Measurements from ENCODE around the gene ATP8A2.
A peak's percentile ranks its signal among the peaks of the same experiment; 100 is the strongest.

ATP8A2 gene

GRCh38 chr13:25899952-25900351 lies 528.2 kb downstream of the ATP8A2 start:
- Histone ChIP-seq H2AFZ (ENCODE audit: low read length) (no peak overlapping the region), H4K20me1 (ENCODE audit: insufficient read depth, low read length) (no peaks in the 10 kb centered on the region), H3K27ac (ENCODE audit: low read length) (no peak overlapping the region), H3K36me3 (replicated peaks; ENCODE audit: insufficient read depth, low read length) (no peaks in the 10 kb centered on the region), H3K9me3 (replicated peaks; ENCODE audit: insufficient read depth, low read length) (no peaks in the 10 kb centered on the region), H3K4me1 (ENCODE audit: low read length) (peaks cover 9% of the 10 kb centered on the region), H3K4me2 (ENCODE audit: low read depth, low read length) (no peak overlapping the region), H3K79me2 (ENCODE audit: low read length) (no peaks in the 10 kb centered on the region), H3K9me2 (replicated peaks; ENCODE audit: insufficient read depth, low read length) (no peaks in the 10 kb centered on the region), H3K27me3 (replicated peaks; ENCODE audit: insufficient read depth, low read length) (no peaks in the 10 kb centered on the region), H3K4me3 (ENCODE audit: low read length) (no peak overlapping the region), H3K9ac (ENCODE audit: low read length) (no peak overlapping the region), H3F3A (ENCODE audit: insufficient read depth, low read length) (0 out of 2 replicates have a peak, but pooled peaks cover 3% of the 10 kb centered on the region)
- TF ChIP-seq, protein P1, sequence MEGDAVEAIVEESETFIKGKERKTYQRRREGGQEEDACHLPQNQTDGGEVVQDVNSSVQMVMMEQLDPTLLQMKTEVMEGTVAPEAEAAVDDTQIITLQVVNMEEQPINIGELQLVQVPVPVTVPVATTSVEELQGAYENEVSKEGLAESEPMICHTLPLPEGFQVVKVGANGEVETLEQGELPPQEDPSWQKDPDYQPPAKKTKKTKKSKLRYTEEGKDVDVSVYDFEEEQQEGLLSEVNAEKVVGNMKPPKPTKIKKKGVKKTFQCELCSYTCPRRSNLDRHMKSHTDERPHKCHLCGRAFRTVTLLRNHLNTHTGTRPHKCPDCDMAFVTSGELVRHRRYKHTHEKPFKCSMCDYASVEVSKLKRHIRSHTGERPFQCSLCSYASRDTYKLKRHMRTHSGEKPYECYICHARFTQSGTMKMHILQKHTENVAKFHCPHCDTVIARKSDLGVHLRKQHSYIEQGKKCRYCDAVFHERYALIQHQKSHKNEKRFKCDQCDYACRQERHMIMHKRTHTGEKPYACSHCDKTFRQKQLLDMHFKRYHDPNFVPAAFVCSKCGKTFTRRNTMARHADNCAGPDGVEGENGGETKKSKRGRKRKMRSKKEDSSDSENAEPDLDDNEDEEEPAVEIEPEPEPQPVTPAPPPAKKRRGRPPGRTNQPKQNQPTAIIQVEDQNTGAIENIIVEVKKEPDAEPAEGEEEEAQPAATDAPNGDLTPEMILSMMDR (IDR thresholded peaks at IDR 0.05; ENCODE audit: low read length), result no peak
- no peak for TF ChIP-seq EZH2phosphoT487 (IDR thresholded peaks at IDR 0.05; ENCODE audit: low read length)
- no peak for TF ChIP-seq EZH2 (optimal IDR thresholded peaks at IDR 0.05; ENCODE audit: low read depth, low read length)
- no peak for DNase-seq

DNA sequence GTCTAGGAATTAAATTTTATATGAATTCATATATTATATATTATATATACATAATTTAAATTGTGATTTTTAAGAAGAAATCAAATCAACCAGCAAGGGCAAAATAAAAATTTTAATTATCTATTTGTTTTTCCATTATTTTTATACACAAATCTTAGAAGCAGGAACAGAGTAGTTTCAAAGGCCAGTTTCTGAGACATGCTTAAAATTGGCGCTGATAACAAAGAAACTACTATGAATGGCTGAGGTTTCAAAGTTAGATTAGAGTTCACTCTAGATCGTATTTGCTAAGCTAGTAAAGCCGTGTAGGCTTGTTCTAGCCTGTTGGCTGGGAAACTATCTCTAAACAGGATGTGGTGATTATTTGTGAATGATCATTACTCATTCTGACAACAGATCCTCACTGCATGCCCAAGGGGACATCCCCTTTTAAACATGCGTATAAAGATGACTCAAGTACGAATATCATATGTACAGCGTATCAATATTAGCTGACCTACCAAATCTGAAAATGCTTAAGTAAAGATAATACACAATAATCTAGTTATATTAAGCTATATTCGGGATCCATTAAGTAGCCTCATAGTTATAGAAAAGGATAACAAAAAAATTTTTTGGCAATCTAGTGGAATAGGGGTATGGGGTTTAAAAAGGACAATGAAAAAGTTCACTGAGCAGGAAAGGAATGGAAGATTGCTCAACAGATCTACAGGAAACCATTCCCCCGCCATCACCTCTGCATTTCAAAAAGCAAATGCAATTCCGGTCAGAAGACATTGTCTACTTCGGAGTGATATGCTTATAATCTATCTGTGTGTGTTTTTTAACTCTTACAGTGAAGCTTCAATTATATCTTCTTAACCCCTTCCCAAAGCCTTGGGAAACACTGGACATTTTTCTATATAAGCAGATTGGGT lies 529.9 kb downstream of the ATP8A2 start:
- Histone ChIP-seq H3K4me3 (ENCODE audit: low read length) (no peak overlapping the region), H3K27ac (ENCODE audit: low read length) (no peak overlapping the region), H3K36me3 (replicated peaks; ENCODE audit: insufficient read depth, low read length) (no peaks in the 10 kb centered on the region), H3K9me3 (replicated peaks; ENCODE audit: insufficient read depth, low read length) (no peaks in the 10 kb centered on the region), H3K9ac (ENCODE audit: low read length) (no peak overlapping the region), H3K27me3 (replicated peaks; ENCODE audit: insufficient read depth, low read length) (no peaks in the 10 kb centered on the region), H3K4me1 (ENCODE audit: low read length) (peaks cover 15% of the 10 kb centered on the region), H3K4me2 (ENCODE audit: low read depth, low read length) (no peak overlapping the region), H2AFZ (ENCODE audit: low read length) (no peak overlapping the region), H3K9me2 (replicated peaks; ENCODE audit: insufficient read depth, low read length) (no peaks in the 10 kb centered on the region), H3K79me2 (ENCODE audit: low read length) (no peaks in the 10 kb centered on the region), H4K20me1 (ENCODE audit: insufficient read depth, low read length) (no peaks in the 10 kb centered on the region), H3F3A (ENCODE audit: insufficient read depth, low read length) (0 out of 2 replicates have a peak, but pooled peaks cover 3% of the 10 kb centered on the region)
- DNase-seq, result no peak
- TF ChIP-seq EZH2phosphoT487 (IDR thresholded peaks at IDR 0.05; ENCODE audit: low read length), result no peak
- TF ChIP-seq, protein P1 (IDR thresholded peaks at IDR 0.05; ENCODE audit: low read length), result no peak
- TF ChIP-seq EZH2 (optimal IDR thresholded peaks at IDR 0.05; ENCODE audit: low read depth, low read length), result no peak

DNA sequence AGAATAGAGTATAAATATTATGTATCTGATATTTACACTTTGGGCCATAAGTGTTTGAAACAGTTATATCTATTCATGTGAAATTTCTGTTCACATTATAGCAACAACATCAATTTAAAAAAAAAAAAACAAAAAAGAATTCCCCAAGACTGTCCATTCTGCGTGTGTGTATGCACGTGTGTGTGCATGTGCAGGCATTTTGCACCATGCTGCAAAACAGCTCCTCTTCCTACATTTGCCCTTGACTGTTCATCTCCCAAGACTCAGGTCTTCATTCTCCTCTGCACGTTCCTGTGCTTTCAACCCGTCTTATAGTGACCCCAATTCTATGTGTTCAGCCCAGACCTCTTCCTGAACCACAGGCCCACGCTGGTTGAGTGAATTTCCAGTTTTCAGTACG lies 530.7 kb downstream of the ATP8A2 start:
- H2AFZ ChIP-seq (ENCODE audit: low read length), result peak overlapping the region; percentile 39
- peak overlapping the region; percentile 33; the same call in 1 of the 2 replicates for H3K4me3 ChIP-seq (ENCODE audit: low read length)
- H3K4me1 ChIP-seq (ENCODE audit: low read length), result peaks cover 15% of the 10 kb centered on the region
- no peaks in the 10 kb centered on the region for H3K9me3 ChIP-seq (replicated peaks; ENCODE audit: insufficient read depth, low read length)
- H3K36me3 ChIP-seq (replicated peaks; ENCODE audit: insufficient read depth, low read length), result no peaks in the 10 kb centered on the region
- no peak overlapping the region; the same call in 1 of the 2 replicates for H3K9ac ChIP-seq (ENCODE audit: low read length)
- TF ChIP-seq EZH2 (optimal IDR thresholded peaks at IDR 0.05; ENCODE audit: low read depth, low read length), result no peak
- TF ChIP-seq, protein P1 (IDR thresholded peaks at IDR 0.05; ENCODE audit: low read length), result no peak
- no peak for TF ChIP-seq EZH2phosphoT487 (IDR thresholded peaks at IDR 0.05; ENCODE audit: low read length)
- no peaks in the 10 kb centered on the region for H3K27me3 ChIP-seq (replicated peaks; ENCODE audit: insufficient read depth, low read length)
- H3F3A ChIP-seq (ENCODE audit: insufficient read depth, low read length), result 0 out of 2 replicates have a peak, but pooled peaks cover 3% of the 10 kb centered on the region
- H3K9me2 ChIP-seq (replicated peaks; ENCODE audit: insufficient read depth, low read length), result no peaks in the 10 kb centered on the region
- no peaks in the 10 kb centered on the region for H3K79me2 ChIP-seq (ENCODE audit: low read length)
- peak overlapping the region; percentile 69; the same call in 1 of the 2 replicates for H3K4me2 ChIP-seq (ENCODE audit: low read depth, low read length)
- peak overlapping the region; percentile 56; the same call in 1 of the 2 replicates for H3K27ac ChIP-seq (ENCODE audit: low read length)
- no peaks in the 10 kb centered on the region for H4K20me1 ChIP-seq (ENCODE audit: insufficient read depth, low read length)
- no peak for DNase-seq

All from MM.1S (cell line).